Endothelial cell of umbilical vein (primary cell): ENCODE measurements around the gene NOSIP.

ENCODE experiments used
- EZH2 ChIP-seq: IDR thresholded peaks from 2 replicates; pipeline ENCODE4 v1.6.1; 2012; ENCODE audit warnings: borderline replicate concordance, low read depth, mild to moderate bottlenecking, moderate library complexity, low read length, inconsistent platforms; ENCODE audit not compliant: severe bottlenecking
- FOS ChIP-seq: IDR thresholded peaks from 2 replicates; pipeline ENCODE4 v1.6.1; 2011; ENCODE audit warnings: mild to moderate bottlenecking, low read length, moderate library complexity, borderline replicate concordance; ENCODE audit not compliant: insufficient read depth
- GATA2 ChIP-seq: IDR thresholded peaks from 2 replicates; pipeline ENCODE4 v1.7.0; 2011; ENCODE audit warnings: low read depth, mild to moderate bottlenecking, moderate library complexity, mixed read lengths, low read length; ENCODE audit not compliant: insufficient read length, insufficient read depth
- JUN ChIP-seq: IDR thresholded peaks from 2 replicates; pipeline ENCODE4 v1.6.1; 2011; ENCODE audit warnings: borderline replicate concordance, low read depth; ENCODE audit not compliant: insufficient read length, insufficient read depth
- POLR2AphosphoS5 ChIP-seq: IDR thresholded peaks from 2 replicates; pipeline ENCODE4 v1.6.1; 2012; ENCODE audit warnings: low read depth, mild to moderate bottlenecking, control low read depth, low read length, moderate library complexity; ENCODE audit not compliant: insufficient read depth
- TF ChIP-seq, protein P1 (sequence below), 2 donors: IDR thresholded peaks; 1 replicate in 1 of 2; 2 replicates in 1 of 2; pipeline ENCODE4 v1.5.1; 2011; ENCODE audit warnings: low read length in 2 of 2, mild to moderate bottlenecking in 2 of 2, moderate library complexity in 2 of 2, control low read depth in 1 of 2, inconsistent platforms in 1 of 2, low read depth in 1 of 2; ENCODE audit not compliant: insufficient read depth in 1 of 2; ENCODE audit errors: extremely low read depth in 1 of 2

DNA sequence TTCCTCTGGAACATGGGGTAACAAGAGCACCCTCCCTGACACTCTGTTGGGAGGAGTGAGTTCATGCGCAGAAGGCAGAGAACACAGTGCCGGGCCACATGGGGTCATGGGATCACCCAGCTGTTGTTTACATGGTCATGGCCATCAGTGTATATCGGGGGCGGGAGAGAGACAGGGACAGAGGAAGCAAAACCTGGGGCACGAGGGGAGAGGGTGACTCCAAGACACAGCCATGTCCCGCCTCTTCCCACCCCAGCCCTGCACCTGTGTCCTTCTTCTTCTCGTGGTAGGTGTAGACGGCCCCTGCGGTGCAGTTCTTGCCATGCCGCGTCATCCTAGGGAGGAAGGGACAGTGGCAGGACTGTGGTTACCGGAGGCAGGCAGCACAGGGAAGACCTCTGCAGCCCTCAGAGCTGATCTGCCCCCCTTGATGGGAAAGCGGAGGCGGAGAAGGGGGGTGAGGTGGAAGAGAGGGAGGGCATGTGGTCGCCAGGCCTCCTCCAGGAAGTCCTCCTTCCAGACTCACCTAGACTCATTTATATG lies 19.9 kb downstream of the NOSIP start:
- TF ChIP-seq JUN, result no peak
- no peak for TF ChIP-seq GATA2
- TF ChIP-seq, protein P1, sequence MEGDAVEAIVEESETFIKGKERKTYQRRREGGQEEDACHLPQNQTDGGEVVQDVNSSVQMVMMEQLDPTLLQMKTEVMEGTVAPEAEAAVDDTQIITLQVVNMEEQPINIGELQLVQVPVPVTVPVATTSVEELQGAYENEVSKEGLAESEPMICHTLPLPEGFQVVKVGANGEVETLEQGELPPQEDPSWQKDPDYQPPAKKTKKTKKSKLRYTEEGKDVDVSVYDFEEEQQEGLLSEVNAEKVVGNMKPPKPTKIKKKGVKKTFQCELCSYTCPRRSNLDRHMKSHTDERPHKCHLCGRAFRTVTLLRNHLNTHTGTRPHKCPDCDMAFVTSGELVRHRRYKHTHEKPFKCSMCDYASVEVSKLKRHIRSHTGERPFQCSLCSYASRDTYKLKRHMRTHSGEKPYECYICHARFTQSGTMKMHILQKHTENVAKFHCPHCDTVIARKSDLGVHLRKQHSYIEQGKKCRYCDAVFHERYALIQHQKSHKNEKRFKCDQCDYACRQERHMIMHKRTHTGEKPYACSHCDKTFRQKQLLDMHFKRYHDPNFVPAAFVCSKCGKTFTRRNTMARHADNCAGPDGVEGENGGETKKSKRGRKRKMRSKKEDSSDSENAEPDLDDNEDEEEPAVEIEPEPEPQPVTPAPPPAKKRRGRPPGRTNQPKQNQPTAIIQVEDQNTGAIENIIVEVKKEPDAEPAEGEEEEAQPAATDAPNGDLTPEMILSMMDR (IDR thresholded peaks at IDR 0.05; ENCODE audit: extremely low read depth in 1 of 2, insufficient read depth in 1 of 2, low read depth in 1 of 2, low read length in 2 of 2), result no peak
- no peak for TF ChIP-seq POLR2AphosphoS5
- TF ChIP-seq EZH2, result no peak
- no peak for TF ChIP-seq FOS
